GM18907 (cell line): ENCODE results near the gene DENND1A.

Experiments
- ATAC-seq: cut with Tn5 transposase; IDR thresholded peaks from one replicate; pipeline ENCODE4 v1.9.1; 2021; ENCODE audit warnings: mild to moderate bottlenecking, moderate library complexity; ENCODE audit not compliant: unreplicated experiment

DENND1A gene

GRCh38 chr9:123691765-123692303, 238.1 kb downstream of the DENND1A start:
- ATAC-seq: no peak

- ATAC-seq: no peak
Observed at GRCh38 chr9:123689701-123690428, 240.1 kb downstream of the DENND1A start.

GRCh38 chr9:123687246-123687751, 242.6 kb downstream of the DENND1A start:
- ATAC-seq: no peak

DNA sequence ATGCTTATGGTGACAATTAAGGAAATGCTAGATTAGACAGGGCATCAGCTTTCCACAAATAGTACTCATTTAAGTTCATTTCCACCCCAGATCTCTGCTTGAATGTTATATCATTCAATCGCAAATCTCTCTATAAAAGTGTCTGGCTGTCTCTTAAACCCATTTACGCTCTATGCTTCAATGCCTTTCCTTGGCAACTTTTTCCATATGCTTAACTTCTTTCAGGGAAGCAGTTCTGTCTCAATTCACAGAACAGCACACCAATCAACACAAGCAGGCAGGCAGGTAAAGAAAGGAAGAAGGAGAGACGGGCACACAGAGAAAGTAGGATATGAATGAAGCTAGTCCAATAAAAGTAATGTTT, 243.1 kb downstream of the DENND1A start:
- no peak for ATAC-seq

GRCh38 chr9:123686131-123686828, 243.6 kb downstream of the DENND1A start:
- ATAC-seq: no peak

DNA sequence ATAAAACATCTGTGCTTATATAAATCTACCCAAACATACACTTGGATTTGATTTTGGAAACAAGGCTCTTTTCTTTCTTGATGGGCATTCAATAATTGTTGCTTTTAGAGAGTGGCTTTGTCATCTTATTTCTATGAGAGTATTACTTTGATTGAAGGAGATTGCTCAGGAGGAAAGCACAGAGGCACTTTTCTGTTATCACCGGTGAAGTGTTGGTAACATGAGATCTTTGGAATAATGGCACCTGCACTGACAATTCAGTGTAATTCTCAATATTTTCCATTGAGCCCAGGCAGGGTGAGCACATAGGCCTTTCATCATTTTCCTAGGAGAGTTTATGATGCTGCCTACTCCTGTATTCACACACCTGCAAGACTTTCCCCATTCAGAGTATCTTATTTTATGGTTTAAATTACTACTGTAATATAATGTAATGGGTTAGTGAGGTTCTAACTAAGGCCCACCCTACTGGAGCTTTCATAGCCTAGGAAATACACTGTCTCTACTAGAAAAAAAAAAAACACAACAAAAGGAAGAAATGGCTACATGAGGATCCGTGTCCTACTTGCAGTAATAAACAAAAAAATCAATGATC, 244.3 kb downstream of the DENND1A start:
- no peak for ATAC-seq

GRCh38 chr9:123684393-123685149, 245.4 kb downstream of the DENND1A start:
- ATAC-seq: no peak

DNA sequence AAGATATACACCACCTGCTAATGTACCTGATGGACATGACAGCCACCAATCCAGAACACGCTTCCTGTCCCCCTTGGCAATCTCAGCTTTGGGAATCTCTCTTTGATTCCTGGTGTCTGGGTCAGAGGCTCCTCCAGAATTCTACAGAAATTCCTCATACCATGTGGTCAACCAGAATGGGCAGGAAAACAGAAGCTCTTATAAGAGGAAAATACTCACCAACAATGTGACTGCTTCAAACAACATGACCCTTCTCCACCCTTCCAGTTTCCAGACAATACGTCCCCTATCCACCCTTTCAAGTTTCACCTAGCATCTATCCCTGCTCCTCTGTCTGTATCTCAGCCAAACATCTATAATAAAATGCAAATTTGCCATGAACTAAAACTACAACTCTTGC, 247.2 kb downstream of the DENND1A start:
- ATAC-seq: no peak

DNA sequence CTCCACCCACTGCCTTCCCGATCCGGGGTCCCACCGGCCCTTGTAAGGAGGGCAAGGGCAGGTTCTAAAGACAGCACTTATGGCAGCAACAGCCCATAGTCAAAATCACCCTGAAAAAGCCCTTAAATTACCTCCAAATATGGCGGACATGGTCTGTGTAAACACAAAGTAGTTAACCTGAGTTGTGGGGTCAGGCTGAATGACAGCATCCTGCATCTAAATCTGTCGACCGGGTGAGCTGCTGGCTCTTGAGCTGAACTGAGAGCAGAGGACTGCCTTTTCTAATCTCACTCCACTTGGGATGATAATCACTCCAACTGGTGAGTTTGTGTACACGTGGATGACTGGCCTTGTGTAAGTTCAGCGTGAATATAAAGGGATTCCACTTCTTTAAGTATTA, 249.6 kb downstream of the DENND1A start:
- no peak for ATAC-seq

DNA sequence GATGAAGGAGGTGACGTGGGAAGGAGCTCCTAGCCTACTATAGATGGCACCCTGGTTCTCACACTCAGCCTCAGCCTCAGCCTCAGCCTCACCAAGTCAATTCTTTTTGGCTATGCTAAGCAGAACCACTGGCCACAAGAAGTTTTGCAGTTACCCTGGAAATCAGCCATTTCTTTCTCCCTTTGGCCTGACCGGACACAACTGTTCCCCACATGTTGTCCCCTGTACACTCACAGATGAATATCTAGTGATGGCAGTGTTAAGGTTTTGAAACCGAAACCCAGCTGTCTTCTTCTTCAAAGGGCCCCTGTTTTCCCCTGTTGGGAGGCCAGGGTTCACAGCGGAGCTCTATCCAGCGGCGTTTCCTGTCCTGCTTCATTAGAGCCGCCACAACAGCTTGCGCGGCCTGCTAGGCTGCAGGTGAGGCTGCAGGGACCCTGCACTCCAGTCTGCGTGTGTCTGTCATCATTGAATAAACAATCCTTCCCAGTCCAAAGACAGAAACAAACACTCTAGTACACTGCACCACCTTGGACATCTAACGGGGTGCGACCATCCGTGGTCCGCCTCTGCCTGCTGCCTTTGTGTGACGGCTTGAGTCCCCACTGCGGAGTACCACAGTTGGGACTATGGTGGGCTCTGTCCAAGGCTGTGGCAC, 250.5 kb downstream of the DENND1A start:
- peak; percentile 96 for ATAC-seq

- no peak for ATAC-seq
Observed at GRCh38 chr9:123678878-123679329, 251.0 kb downstream of the DENND1A start.

GRCh38 chr9:123678038-123678877, 251.7 kb downstream of the DENND1A start:
- no peak for ATAC-seq

DNA sequence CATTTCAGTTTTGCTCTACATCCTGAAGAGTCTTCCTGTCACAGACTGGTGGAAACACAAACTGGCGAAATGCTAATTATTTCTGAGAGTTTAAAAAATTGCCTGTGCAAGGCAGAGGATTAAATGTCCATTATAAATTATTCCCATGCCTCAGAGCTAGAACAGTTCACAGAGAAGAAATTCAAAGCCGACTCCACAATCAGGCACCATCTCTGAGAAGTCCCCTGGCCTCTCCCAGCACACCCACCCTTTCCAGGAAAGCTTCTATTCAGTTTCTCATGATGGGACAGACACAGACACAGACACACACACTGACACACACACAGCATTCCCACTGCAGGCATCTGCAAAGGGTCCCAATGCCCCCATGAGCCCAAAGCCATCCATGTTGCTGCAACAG, 253.1 kb downstream of the DENND1A start:
- no peak for ATAC-seq

GRCh38 chr9:123669346-123669745, 260.6 kb downstream of the DENND1A start:
- no peak for ATAC-seq

DNA sequence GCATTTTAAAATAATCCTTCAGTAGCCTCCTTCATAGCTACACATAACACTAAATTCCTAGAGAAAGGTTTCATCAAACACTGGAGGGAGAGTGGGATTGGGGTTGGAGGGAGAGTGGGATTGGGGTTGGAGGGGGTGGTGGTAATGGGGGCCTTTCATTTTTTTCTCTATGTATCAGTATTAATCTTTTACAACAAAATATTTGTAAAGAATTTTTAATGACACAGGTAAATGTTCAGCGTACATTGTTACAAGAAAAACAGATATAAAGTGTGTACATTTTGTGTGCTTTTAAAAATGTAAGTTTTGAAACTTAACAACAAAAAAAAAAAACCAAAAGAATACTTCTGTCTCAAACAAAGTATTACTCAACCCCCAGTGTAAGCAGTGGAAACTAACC, 266.4 kb downstream of the DENND1A start:
- no peak for ATAC-seq

- ATAC-seq: no peak
Observed at GRCh38 chr9:123662057-123662776, 267.7 kb downstream of the DENND1A start.

DNA sequence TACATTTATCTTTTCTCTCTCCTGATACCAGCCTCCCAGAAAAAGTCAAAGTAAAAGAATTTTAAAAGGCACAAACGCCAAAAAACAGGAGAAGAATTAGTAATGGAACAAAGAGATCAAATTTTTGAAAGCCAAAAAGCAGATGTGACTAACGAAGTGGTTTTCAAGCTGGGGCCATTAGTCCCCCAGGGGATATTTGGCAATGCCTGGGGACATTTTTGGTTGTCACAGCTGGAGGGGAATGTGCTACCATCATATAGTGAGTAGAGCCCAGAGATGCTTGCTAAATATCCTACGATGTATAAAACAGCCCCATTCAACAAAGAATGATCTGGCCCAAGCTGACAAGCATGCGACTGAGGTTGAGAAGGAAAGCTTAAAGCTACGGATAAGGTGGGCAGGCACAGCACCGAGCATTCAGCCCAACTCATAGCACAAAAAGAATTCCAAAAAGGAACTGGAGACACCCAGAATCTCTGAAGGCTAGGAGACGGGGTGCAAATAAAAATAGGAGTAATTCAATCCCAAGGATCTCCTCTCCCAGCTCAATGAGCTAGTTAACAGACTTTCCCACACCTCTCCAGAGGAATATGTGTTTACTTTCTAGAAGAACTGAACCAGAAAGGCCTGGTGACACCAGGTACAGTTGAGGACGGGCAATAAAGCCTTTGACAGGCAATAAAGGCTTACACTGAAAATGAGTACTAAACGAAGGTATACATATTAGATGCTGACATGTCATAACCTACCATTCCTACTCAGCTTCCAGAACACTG, 269.0 kb downstream of the DENND1A start:
- no peak for ATAC-seq

- ATAC-seq: no peak
Observed at GRCh38 chr9:123659358-123659757, 270.6 kb downstream of the DENND1A start.
